Activated T-cell treated with anti-CD3 and anti-CD28 coated beads for 48 hours (primary cell): ENCODE measurements around the gene CCNL2.
"Not testable (repeated sequence)": the region's sequence is repeated elsewhere in the genome, so short reads cannot be mapped to it uniquely, and the experiment has no call there.

Experiments
- DNase-seq: peaks from one replicate; pipeline ENCODE4 v3.0.0-alpha.2; 2020; ENCODE audit warnings: low read depth

The CCNL2 gene

GRCh38 chr1:1399872-1400575, 889 bp upstream of the CCNL2 start:
- no peak for DNase-seq

DNA sequence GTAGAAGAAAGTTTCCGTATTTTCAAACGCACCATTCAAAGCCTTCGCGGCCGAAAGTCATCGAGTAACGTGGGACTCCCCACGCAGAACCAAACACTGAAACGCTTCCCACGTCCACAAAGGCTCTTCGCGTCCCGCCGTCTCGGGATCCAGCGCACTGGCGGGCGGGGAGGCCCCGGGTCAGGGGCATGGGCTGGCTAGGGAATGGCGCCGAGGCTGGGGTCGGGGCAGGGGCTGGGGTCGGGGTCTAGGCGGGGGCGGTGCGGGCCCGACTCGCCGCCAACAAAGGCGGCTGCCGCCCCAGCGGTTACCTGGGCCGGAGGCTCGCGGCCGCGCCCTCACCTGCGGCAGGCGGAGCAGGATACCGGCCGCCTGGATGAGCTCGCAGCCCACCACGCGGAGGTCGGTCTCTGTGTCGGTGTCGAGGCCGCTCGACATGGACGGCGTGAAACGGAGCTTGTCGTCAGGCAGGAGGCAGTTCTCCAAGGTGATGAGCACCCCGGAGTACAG, 403 bp downstream of the CCNL2 start:
- DNase-seq = no peak

GRCh38 chr1:1397839-1398523, 1.2 kb downstream of the CCNL2 start:
- DNase-seq = no peak

- no peak for DNase-seq
Observed at GRCh38 chr1:1395166-1395565, 4.0 kb downstream of the CCNL2 start.

- no peak for DNase-seq
Observed at GRCh38 chr1:1394116-1394515, 5.0 kb downstream of the CCNL2 start.

DNA sequence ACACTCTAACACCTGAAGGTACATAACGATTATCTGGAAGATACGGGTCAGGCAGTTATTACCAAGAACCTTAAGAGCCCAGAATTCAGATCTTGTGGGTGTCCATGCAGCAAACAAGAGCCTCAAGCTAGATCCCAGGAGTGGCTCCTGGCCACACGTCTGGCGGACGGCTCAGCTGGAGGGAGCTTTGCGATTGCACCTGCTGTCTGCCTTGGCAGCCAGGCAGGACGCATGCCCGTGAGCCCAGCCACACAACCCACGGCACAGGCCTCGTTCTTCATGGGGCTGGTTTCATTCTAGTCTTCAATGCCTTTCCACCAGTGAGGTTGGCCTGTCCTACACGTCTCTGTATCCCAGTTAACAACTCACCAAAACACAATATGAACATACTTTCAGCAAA, 5.7 kb downstream of the CCNL2 start:
- no peak for DNase-seq

GRCh38 chr1:1393014-1393413, 6.1 kb downstream of the CCNL2 start:
- no peak for DNase-seq

- DNase-seq = no peak
Observed at GRCh38 chr1:1391225-1391624, 7.9 kb downstream of the CCNL2 start.

GRCh38 chr1:1390675-1391074, 8.5 kb downstream of the CCNL2 start:
- DNase-seq = no peak

GRCh38 chr1:1388078-1388472, 11.1 kb downstream of the CCNL2 start:
- no peak for DNase-seq

- no peak for DNase-seq
Observed at GRCh38 chr1:1387098-1388077, 11.7 kb downstream of the CCNL2 start.

- no peak for DNase-seq
Observed at GRCh38 chr1:1385931-1386330, 13.2 kb downstream of the CCNL2 start.

- DNase-seq = not testable (repeated sequence)
Observed at GRCh38 chr1:1385339-1385738, 13.8 kb downstream of the CCNL2 start.

DNA sequence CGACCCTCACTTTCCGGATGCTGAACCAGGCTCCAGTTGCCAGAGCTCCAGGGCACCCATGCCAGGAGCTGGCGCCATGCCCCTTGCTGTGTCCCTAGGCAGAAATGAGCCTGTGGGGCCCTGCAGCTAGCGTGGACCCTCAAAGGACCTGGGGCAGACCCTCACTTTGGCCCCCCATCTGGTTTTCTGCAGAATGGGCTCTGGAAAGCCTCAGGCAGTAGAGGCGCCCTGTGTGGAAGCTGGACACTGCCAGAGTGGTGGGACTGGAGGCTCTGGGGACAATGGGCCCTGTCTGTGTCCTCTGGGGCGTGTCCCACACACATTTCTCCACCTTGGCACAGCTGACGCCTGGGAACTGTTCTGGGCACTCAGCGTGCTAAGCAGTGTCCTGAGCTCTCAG, 17.8 kb downstream of the CCNL2 start:
- DNase-seq = no peak

DNA sequence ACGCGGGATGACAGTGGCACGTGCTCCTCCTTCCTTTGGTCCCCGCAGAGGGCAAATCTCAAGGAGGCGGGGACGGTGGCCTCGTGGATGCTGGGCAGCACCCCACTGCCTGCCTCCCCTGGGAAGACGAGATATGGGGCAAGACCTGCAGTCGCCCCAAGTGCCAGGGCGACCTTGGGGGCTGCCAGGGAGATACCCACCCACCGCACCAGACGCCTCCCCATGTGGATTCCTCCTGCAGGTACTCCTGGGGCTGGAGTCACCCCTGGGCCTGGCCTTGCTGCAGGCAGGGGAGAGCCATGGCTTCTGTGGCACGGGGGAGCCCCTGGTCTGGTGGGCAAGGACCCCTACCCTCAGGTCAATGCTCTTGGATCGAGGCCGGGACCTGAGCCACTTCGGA, 18.3 kb downstream of the CCNL2 start:
- DNase-seq = no peak

DNA sequence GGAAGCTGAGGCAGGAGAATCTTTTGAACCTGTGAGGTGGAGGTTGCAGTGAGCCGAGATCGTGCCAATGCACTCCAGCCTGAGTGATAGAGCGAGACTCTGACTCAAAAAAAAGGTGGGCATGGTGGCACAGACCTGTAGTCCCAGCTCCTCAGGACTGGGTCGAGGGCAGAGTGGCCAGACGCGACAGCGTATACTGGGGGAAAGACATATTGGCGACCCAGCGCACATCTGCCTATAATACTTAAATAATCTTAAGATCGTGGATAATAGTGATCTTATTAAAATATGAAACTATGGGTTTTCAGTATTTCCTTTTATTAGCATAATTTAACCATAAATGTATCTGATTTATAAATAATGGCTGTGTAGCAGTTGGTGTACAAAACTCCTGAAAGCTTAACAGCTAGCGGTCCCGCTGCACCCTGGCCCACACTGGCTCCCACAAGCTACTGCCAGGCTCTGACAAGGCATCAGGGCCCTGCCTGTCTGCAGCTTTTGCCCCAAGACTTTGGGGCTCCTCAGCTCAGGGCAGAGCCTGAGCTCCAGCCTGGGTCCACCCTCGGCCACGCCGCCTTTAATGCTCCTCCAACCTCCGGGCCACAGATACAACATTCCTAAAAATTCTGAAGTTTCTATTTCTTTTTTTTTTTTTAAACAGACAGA, 21.5 kb downstream of the CCNL2 start:
- DNase-seq = no peak

DNA sequence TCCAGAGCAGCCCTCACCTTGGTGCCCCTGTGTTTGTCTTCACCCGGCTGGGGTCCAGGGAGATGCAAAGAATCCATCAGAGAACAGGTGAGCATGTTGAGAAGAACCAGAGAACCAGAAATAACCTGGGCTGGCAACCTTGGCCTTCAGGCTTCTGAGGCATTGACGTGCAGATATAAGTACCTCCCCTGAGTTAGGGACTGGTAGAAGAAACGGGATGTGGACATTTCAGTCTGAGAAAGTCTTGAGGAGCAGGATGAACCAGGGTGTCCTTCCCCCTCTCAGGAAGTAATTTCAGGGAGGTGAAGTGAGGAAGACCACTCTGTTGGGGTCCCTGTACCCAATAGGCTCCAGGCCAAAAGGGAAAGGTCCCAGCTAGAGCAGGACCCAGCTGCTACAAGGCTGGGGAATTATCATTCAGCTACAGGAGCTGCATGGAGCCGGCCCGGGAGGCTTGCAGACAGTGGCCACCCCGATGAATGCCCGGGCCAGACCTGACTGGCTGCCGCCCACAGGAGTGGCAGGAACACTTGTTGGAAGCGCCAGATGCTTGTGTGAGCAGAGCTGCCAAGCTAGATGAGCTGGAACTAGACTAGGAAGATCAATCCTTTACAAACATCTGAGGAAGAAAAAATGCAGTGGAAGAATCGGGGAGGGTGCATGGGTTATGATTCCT, 22.4 kb downstream of the CCNL2 start:
- DNase-seq = no peak

- peak; percentile 92 for DNase-seq
Observed at GRCh38 chr1:1374929-1375662, 24.0 kb downstream of the CCNL2 start, which contains the start of gene AURKAIP1. TSS of gene AURKAIP1 (minus strand) at chr1:1375207. CDS start at chr1:1374756, 451 bp downstream.

- DNase-seq = no peak
Observed at GRCh38 chr1:1374589-1374928, 24.6 kb downstream of the CCNL2 start.

GRCh38 chr1:1373815-1374588, 25.1 kb downstream of the CCNL2 start:
- no peak for DNase-seq
